Epithelial cell of proximal tubule (primary cell): ENCODE measurements around the gene ZNF836. TPM values are rescaled to one million over a fixed set of nuclear protein-coding genes. Genes with fewer than 3 reads are reported as not detected.

Source experiments
- DNase-seq: peaks from one replicate; pipeline ENCODE4 v3.0.0-alpha.2; 2011; ENCODE audit warnings: low read depth
- H3K4me3 ChIP-seq: 2 replicates; pipeline ENCODE4 v1.5.1; 2011; ENCODE audit warnings: low read depth, mild to moderate bottlenecking, low read length
- CTCF ChIP-seq: conservative IDR thresholded peaks from 2 replicates; pipeline ENCODE4 v1.5.1; 2012; ENCODE audit warnings: low read depth, mild to moderate bottlenecking, low read length
- total RNA-seq: library from RNA; depleted of rRNA; stranded (reverse); fragments of >200 nt; gene quantifications from 2 replicates; pipeline ENCODE4 v1.2.3, GENCODE V29; 2015

ZNF836 gene
- 3.0 and 6.8 TPM in 2 replicates for total RNA-seq

DNA sequence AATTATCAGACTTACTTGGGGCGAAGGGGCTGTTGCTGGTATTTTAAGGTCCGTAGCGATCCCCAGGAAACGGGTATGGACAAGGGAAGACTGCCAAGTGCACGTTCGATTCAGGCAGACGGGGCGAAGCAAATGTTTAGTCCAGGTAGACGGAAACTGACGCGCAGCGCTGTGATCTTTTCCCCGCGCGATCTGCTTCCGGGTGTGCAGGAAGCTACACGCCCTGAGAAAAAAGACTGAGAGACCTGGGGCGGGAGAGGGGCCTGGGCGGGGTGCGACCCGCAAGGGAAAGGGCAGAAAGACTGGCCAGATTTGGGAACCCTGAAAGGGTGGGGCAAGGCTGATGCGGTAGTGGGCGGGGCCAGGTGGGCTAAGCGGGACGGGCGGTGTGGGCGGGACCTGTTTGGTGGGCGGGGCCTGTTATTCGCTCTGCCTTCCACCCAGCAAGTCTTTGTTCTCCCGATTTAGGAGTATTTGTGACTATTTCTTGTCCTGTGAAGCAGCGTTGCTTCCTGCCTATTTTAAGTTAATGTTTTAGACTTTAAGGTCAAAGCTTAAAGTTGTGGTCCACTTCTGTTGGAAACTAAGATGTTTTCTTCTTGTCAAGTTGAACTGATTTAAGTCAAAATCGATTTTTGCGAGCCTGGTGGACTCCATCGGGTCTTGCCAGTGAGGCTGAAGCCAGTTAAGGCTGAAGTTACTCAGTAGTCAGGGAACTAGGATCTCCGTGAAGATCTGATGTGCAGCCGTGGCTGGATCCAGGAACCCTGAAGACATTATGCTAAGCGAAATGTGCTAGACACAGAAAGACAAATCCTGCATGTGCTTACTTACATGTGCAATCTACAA is at the start of gene ZNF836:
TSS of gene ZNF836 (minus strand) at position 301 of the 849 bp plus-strand sequence. CDS start 3,549 bp downstream, outside the sequence.
- no peak for DNase-seq
- peak within 1 kb of the TSS; percentile 99 for H3K4me3 ChIP-seq
- no peak for TF ChIP-seq CTCF

DNA sequence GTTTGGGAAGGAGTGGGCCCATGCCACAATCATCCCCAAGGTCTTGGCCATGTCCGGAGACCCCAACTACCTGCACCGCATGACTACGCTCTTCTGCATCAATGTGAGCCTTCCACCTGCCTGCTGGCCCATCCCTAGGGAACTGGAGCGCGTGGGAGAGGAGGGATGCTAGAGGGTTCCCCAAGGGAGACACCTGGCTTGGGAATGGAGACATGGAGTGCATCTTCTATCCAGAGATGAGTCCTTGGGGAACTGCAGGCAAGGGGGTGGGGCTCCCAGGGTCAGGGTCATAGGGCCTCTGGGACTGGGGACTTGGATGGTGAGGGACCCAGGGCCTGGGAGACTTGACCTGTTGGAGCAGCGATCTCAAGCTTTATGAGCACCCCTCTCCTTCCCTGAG is 49.6 kb upstream of the ZNF836 start:
- no peak for DNase-seq
- no peak for TF ChIP-seq CTCF

DNA sequence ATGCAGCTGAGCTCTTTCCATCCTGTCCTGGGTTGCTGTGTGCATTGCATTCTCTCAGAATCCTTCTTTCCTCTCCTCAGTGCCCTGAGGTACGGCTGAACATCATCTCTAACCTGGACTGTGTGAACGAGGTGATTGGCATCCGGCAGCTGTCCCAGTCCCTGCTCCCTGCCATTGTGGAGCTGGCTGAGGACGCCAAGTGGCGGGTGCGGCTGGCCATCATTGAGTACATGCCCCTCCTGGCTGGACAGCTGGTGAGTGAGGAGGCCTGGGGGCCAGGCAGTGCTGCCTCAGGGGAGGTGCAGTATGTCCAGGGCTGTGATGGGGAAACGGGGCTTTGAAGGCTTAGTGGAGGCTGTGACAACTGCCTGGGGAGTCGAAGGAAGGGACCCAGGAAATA is 48.2 kb upstream of the ZNF836 start:
- TF ChIP-seq CTCF: no peak
- H3K4me3 ChIP-seq: no peak overlapping the region
- DNase-seq: no peak

More for the DNA sequence above, 49.6 kb upstream of the ZNF836 start:
- no peak overlapping the region for H3K4me3 ChIP-seq

GRCh38 chr19:52217576-52217975 is 46.2 kb upstream of the ZNF836 start:
- no peak for TF ChIP-seq CTCF
- no peak for DNase-seq
- H3K4me3 ChIP-seq: no peak overlapping the region

GRCh38 chr19:52216401-52216800 is 45.0 kb upstream of the ZNF836 start:
- no peak for DNase-seq
- no peak overlapping the region for H3K4me3 ChIP-seq
- no peak for TF ChIP-seq CTCF

DNA sequence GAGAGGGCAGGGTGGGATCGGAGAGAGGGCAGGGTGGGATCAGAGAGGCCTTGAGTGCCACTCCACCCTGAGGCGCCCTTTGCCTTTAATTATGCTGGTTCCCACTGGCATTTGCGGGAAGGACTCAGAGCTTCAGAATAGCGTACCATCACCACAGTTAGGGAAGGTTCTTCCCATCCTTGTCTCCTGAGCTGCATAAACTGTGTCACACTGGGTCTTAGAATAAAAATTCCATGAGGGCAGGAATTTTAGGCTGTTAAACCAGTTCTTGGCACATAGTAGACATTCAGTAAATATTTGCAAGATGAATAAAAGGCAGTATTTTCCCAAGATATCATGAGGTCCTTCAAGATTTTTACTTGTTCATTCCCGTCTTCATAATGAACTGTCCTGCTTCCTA is 42.8 kb upstream of the ZNF836 start:
- TF ChIP-seq CTCF: no peak
- no peak for DNase-seq
- no peak overlapping the region for H3K4me3 ChIP-seq
